Stimulated activated CD8-positive, alpha-beta memory T cell treated with anti-CD3 and anti-CD28 coated beads, Interleukin-4, amount 100 ng/mL, for 4 hours (primary cell): ENCODE measurements around the gene APOBEC3A.
"Not testable (repeated sequence)": the region's sequence is repeated elsewhere in the genome, so short reads cannot be mapped to it uniquely, and the experiment has no call there.

ENCODE experiments used
- DNase-seq, 2 donors: peaks; one replicate each; pipeline ENCODE4 v3.0.0-alpha.2; 2020; ENCODE audit warnings: low read depth in 2 of 2, low spot score in 1 of 2

The APOBEC3A gene

GRCh38 chr22:38977289-38977688 lies 19.9 kb downstream of the APOBEC3A start:
- DNase-seq, result not testable (repeated sequence)

DNA sequence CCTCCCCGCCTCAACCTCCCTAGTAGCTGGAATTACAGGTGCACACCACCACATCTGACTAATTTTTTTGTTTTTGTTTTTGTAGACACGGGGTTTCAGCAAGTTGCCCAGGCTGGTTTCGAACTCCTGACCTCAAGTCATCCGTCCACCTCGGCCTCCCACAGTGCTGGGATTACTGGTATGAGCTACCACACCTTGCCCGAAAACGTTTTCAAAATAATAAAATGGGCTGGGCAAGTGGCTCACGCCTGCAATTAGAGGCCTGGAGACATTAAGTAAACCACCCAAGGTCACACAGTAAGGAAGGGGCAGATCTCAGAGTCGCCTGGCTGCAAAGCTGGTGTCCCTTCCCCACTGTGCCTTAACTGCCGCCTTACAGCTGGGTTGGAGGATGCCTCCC lies 23.2 kb downstream of the APOBEC3A start:
- not testable (repeated sequence) for DNase-seq

- no peak for DNase-seq
These were observed 23.9 kb downstream of the APOBEC3A start for GRCh38 chr22:38981005-38981991.

DNA sequence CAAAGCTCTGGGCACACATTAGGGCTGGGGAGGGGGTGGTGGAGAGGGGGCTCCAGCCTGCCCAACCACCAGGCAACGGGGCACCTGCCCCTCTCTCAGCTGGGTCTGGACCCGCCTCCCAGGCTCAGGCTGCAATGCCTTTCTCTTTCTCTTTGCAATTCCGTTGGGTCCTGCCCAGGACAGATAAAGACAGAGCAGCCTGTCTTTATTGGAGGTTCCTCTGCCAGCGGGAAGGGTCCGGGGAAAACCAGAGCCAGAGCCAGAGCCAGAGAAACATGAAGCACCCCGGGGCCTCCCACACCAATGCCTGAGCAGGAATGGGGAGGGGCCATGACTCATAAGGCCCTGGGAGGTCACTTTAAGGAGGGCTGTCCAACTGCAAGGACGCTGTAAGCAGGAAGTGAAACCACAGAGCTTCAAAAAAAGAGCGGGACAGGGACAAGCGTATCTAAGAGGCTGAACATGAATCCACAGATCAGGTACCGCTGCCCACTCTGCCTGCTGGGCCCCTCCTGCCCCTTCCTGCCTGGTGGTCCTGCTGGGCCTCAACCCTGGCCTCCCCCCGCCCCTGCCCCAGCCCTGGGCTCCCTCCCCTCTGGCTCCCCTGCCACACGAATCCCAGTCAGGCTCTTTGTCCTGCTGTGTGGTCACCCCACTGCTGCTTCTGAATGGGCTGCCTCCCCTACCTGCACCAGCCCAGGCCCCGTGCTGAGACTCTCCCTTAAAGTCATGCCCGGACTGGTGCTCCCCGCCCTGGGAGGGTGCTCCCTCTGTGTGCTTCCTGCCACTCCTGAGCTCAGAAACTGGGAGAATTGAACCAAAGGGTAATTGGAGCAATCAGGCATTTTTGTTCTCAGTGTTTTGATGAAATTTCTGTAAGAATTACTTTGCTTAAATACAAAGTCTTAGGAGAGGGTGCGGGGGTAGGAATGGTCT lies 24.9 kb downstream of the APOBEC3A start, which contains the start of gene APOBEC3B:
TSS of gene APOBEC3B (plus strand) at position 356 of the 936 bp plus-strand sequence. CDS start at position 463, 107 bp downstream.
- peak; percentile 48 to 54 for DNase-seq

DNA sequence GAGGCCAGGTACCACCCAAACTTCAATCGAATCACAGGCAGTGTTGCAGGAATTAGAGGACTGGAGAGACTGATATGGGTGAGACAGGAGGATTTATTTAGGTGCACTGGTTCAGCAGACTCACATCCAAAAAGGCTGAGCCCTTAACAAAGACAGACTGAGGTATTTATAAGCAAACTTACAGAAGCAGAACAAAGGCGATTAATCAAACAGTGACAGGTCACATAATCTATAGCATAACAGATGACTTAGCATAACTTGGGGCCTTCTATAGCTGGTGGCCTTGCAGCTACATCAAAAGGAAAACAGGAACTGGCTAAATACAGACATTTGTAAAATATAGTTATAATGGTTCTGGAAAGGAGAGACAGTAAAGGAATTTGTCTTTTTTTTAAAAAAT lies 26.8 kb downstream of the APOBEC3A start:
- DNase-seq, result no peak

DNA sequence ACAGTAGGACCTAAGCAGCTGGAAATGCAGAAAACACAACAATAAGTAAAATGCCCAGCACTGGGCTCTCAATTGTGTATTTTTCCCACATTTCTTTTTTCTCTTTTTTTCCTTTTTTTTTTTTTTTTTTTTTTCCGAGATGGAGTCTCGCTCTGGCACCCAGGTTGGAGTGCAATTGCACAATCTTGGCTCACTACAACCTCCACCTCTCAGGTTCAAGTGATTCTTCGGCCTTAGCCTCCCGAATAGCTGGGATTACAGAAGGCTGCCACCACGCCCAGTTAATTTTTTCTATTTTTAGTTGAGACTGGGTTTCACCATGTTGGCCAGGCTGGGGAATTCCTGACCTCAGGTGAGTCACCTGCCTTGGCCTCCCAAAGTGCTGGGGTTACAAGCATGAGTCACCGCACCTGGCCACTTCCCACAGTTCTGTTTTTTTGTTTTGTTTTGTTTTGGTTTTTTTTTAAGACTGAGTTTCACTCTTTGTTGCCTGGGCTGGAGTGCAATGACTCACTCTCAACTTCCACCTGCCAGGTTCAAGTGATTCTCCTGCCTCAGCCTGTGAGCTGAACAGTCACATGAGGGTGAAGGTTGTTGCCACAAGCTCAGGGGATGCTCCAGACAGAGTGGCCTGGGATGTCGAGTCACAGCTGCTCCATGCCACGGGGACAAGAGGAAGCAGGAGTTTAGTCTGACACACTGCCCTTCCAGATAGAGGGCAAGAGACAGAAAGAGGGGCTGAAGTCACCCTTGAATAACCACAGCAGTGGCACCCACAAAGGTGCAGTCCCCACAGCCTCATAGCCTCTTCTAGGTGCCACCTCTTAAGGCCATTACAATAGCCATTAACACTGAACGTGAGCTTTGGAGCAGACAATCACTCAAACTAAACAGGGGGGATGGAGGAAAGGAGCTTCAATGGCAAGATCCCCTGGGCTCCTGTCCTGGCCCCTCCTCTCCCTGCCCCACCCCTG lies 27.7 kb downstream of the APOBEC3A start:
- DNase-seq, result peak; percentile 57 to 73

GRCh38 chr22:38986629-38987028 lies 29.2 kb downstream of the APOBEC3A start:
- no peak for DNase-seq

DNA sequence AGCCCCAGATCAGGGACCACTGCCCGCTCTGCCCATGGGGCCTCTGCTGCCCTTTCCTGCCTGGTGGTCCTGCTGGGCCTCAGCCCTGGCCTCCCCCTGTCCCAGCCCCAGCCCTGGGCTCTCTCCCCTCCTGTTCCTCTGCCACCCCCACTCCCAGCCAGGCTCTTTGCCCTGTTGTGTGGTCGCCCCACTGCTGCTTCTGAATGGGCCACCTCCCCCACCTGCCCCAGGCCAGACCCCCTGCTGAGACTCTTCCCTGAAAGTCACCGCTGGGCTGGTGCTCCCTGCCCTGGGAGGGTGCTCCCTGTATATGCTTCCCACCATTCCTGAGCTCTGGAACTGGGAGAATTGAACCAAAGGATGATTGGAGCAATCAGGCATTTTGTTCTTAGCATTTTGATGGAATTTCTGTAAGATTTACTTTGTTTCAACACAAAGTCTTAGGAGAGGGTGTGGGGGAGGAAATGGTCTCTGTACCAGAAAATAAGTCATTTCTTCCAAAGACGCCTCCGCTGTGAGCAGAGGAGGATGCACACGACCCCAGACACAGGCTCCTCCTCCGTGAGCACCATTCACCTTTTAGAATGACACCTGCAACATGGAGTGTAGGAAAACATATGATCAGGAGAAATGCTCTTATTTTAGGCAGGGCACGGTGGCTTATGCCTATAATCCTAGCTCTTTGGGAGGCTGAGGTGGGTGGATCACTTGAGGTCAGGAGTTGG lies 29.9 kb downstream of the APOBEC3A start:
- DNase-seq, result no peak

GRCh38 chr22:38989466-38989865 lies 32.1 kb downstream of the APOBEC3A start:
- DNase-seq, result no peak

- not testable (repeated sequence) for DNase-seq
These were observed 35.5 kb downstream of the APOBEC3A start for GRCh38 chr22:38992871-38993371.

DNA sequence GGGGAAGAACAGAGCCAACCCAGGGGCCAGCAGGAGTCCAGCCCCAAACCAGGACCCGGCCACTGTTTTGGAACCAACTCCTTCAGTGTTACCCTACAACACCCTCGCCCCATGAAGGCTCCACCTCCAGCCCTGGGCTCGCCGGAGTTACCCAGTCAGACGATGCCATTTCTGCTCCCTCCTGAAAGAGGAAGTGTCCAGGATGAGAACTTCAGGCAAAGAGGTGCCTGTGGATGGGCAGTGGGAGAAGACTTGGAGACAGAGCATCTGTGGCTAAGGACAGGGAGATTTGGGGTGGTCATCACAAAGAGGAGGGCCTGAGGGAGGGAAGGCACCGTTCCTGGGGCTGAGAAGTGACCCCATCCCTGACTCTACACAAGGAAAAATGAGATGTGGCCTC lies 38.7 kb downstream of the APOBEC3A start:
- DNase-seq, result no peak

DNA sequence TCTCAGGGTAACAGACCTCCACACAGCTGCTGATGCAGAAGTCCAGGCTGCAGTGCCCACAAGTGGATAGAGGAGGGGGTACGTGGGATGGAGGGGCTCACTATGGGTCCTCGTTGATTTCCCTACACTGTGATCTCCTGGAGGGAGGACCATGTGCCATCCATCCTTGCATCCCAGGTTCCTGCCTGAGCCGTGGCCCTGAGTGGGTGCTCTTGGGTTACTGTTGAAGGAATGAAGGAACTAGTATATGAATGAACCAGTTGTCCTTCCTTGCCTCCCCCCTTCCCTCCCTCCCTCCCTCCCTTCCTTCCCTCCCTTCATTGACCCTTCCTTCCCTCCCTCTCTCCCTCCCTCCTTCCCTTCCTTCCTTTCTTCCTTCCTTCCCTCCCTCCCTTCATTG lies 40.1 kb downstream of the APOBEC3A start:
- no peak for DNase-seq

DNA sequence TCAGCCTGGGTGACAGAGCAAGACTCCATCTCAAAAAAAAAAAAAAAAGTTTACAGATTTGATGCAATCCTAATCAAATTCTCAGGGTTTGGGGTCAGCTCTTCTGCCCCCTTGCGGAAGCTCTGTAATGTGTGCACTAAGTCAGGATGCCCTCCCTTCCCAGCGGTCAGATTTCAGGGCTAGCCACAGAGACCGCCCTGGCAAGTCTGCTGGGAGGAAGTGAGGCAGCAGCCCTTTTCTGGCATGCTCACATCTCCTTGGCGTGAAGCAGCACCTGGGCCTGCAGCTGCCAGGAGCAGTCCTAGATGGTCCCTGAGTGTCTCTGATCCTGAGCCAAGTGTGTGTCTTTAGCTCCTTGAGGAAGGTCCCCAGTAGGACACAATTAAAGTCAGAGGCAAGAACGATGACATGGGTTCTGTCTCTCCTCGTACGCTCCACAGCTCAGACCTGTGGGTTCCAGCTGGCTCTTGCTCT lies 45.8 kb downstream of the APOBEC3A start:
- DNase-seq, result peak; percentile 47 to 58

- DNase-seq, result no peak
These were observed 49.8 kb downstream of the APOBEC3A start for GRCh38 chr22:39007177-39007576.

DNA sequence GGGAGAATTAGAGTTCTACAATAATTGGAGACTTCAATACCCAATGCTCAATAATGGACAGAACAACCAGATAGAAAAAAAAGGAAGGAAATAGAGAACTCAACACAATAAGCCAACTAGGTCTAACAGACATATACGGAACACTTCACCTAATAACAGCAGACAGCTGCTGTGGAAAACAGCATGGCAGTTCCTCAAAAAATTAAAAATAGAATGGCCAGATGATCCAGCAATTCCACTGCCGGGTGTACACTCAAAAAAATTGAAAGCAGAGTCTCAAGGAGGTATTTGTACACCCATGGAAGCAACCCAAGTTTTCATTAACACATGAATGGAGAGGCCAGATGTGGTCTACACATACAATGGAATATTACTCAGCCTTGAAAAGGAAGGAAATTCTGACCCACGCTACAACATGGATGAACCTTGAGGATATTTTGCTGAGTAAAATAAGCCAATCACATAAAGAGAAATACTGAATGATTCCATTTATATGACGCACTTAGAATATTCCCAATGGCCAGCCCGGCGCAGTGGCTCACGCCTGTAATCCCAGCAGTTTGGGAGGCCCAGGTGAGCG lies 51.0 kb downstream of the APOBEC3A start:
- not testable (repeated sequence) for DNase-seq

DNA sequence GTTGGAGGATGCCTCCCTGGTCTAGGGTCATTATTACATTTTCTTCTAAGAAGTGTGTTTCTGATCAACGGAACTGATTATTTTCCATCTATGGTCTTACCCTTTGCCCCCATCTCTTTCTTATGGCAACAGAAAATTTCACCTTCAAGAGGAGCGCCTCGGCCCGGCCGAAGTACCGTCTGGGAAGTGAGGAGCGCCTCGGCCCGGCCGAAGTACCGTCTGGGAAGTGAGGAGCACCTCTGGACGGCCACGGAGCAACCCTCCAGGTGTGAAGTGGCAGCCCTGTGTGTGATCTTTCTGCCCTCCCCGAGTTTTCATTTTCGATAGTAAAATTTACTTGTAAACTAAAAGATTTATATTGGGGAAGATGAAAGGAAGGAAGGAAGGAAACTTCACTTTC lies 53.5 kb downstream of the APOBEC3A start:
- DNase-seq, result no peak
